Activated CD8-positive, alpha-beta memory T cell treated with anti-CD3 and anti-CD28 coated beads for 1 hour (primary cell): ENCODE results near the gene SCRG1.

ENCODE experiments used
- DNase-seq, 2 donors: peaks; one replicate each; pipeline ENCODE4 v3.0.0-alpha.2; 2020; ENCODE audit warnings: low read depth in 1 of 2; ENCODE audit errors: extremely low read depth in 1 of 2

Gene SCRG1

GRCh38 chr4:173413036-173413435 is 14.1 kb upstream of the SCRG1 start:
- no peak for DNase-seq

- DNase-seq, result no peak
These were observed 12.3 kb upstream of the SCRG1 start for GRCh38 chr4:173411106-173411693.

GRCh38 chr4:173410079-173410478 is 11.2 kb upstream of the SCRG1 start:
- no peak for DNase-seq

- DNase-seq, result no peak
These were observed 7.1 kb upstream of the SCRG1 start for GRCh38 chr4:173405840-173406606.

- no peak for DNase-seq
These were observed 5.5 kb upstream of the SCRG1 start for GRCh38 chr4:173404296-173404865.

GRCh38 chr4:173403051-173403450 is 4.1 kb upstream of the SCRG1 start:
- DNase-seq, result no peak

- DNase-seq, result no peak
These were observed 2.1 kb upstream of the SCRG1 start for GRCh38 chr4:173401063-173401462.

GRCh38 chr4:173398220-173398619 is 696 bp downstream of the SCRG1 start:
- no peak for DNase-seq

GRCh38 chr4:173397604-173398003 is 1.3 kb downstream of the SCRG1 start:
- DNase-seq, result no peak

- no peak for DNase-seq
These were observed 7.2 kb downstream of the SCRG1 start for GRCh38 chr4:173391701-173392100.

GRCh38 chr4:173386751-173387150 is 12.2 kb downstream of the SCRG1 start:
- DNase-seq, result no peak

GRCh38 chr4:173382349-173382748 is 16.6 kb downstream of the SCRG1 start:
- DNase-seq, result no peak

- DNase-seq, result no peak
These were observed 17.3 kb downstream of the SCRG1 start for GRCh38 chr4:173381610-173382009.

GRCh38 chr4:173380987-173381386 is 17.9 kb downstream of the SCRG1 start:
- no peak for DNase-seq

- no peak for DNase-seq
These were observed 19.0 kb downstream of the SCRG1 start for GRCh38 chr4:173379929-173380328.

GRCh38 chr4:173374588-173374987 is 24.3 kb downstream of the SCRG1 start:
- DNase-seq, result no peak

GRCh38 chr4:173371292-173372192 is 27.4 kb downstream of the SCRG1 start:
- peak in 1 of 2 donors; percentile 22 for DNase-seq

- peak; percentile 91 to 97 for DNase-seq
These were observed 28.2 kb downstream of the SCRG1 start, which contains the start of gene SAP30 for GRCh38 chr4:173370477-173371291. TSS of gene SAP30 (plus strand) at chr4:173370954. CDS start at chr4:173371183, 229 bp downstream.

- peak; percentile 19 to 38 for DNase-seq
These were observed 28.8 kb downstream of the SCRG1 start for GRCh38 chr4:173370130-173370476.

- no peak for DNase-seq
These were observed 31.0 kb downstream of the SCRG1 start for GRCh38 chr4:173367946-173368345.
